Ishikawa (cell line): Measurements from ENCODE around the gene MRO.

ENCODE experiments used
- CEBPB ChIP-seq: IDR thresholded peaks from 2 replicates; pipeline ENCODE4 v1.6.1; 2012
- CREB1 ChIP-seq: IDR thresholded peaks from 2 replicates; pipeline ENCODE4 v1.6.1; 2012; ENCODE audit warnings: low read depth
- EGR1 ChIP-seq: IDR thresholded peaks from 2 replicates; pipeline ENCODE4 v1.6.1; 2012
- EP300 ChIP-seq: IDR thresholded peaks from 2 replicates; pipeline ENCODE4 v1.6.1; 2012; ENCODE audit warnings: borderline replicate concordance
- FOXM1 ChIP-seq: IDR thresholded peaks from 2 replicates; pipeline ENCODE4 v1.6.1; 2012; ENCODE audit warnings: low read depth, borderline replicate concordance
- NFIC ChIP-seq: IDR thresholded peaks from 2 replicates; pipeline ENCODE4 v1.6.1; 2012
- RAD21 ChIP-seq: IDR thresholded peaks from 2 replicates; pipeline ENCODE4 v1.6.1; 2012; ENCODE audit warnings: low read depth
- REST ChIP-seq: IDR thresholded peaks from 2 replicates; pipeline ENCODE4 v1.6.1; 2012; ENCODE audit warnings: low read depth, mild to moderate bottlenecking
- TAF1 ChIP-seq: IDR thresholded peaks from 2 replicates; pipeline ENCODE4 v1.6.1; 2012; ENCODE audit warnings: low read depth, mild to moderate bottlenecking
- TCF12 ChIP-seq: IDR thresholded peaks from 2 replicates; pipeline ENCODE4 v1.6.1; 2012; ENCODE audit warnings: low read depth
- TEAD4 ChIP-seq: IDR thresholded peaks from 2 replicates; pipeline ENCODE4 v1.6.1; 2012
- YY1 ChIP-seq: IDR thresholded peaks from 2 replicates; pipeline ENCODE4 v1.6.1; 2012; ENCODE audit warnings: low read depth
- ZBTB7A ChIP-seq: IDR thresholded peaks from 2 replicates; pipeline ENCODE4 v1.6.1; 2012; ENCODE audit warnings: low read depth
- TF ChIP-seq, protein P1 (sequence below): IDR thresholded peaks from 2 replicates; pipeline ENCODE4 v1.6.1; 2012
- TF ChIP-seq, protein P2 (sequence below): IDR thresholded peaks from 2 replicates; pipeline ENCODE4 v1.6.1; 2012

Gene MRO

DNA sequence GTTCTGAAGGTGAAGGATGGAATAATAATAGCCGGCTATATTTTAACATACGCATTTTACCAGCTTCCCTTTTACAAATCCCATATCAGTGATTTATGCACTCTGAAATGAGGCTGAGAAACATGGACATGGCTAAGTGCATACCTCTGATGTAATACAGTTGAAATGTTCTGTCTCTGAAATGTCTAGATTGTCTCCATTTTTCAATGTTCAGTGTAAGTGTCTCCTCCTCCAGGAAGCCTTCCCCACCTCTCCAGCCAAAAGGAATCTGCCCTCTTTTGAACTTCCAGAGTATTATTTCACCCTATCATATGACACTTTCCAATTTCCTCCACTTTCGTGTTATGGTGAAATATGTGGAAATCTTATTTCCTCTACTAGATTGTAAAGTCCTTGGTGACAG lies 29.6 kb upstream of the MRO start:
- TF ChIP-seq TCF12 (no peak), ZBTB7A (no peak), YY1 (no peak), EGR1 (no peak)

DNA sequence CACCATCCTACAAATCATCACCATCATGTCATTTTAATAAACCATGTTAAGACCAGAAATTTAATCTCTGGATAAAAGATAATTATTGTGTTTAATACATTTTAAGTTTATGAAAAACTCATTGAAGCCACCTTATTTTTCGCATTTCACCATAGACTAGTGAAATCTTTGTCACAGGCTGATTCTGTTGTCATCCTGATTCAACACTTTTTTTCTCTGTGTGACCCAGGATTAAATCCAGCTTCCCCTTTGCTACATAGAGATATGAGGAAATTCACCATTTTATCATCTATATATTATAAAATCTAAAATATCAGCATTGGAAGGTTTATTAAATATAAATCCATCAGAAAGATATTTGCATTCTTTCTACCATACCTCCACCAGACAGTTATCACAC lies 29.2 kb upstream of the MRO start:
- no peak for TF ChIP-seq TCF12
- TF ChIP-seq, protein P1, sequence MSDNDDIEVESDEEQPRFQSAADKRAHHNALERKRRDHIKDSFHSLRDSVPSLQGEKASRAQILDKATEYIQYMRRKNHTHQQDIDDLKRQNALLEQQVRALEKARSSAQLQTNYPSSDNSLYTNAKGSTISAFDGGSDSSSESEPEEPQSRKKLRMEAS, result no peak
- TF ChIP-seq CEBPB, result no peak
- no peak for TF ChIP-seq TEAD4
- TF ChIP-seq TAF1, result no peak
- no peak for TF ChIP-seq FOXM1
- no peak for TF ChIP-seq NFIC
- no peak for TF ChIP-seq EGR1
- no peak for TF ChIP-seq EP300
- TF ChIP-seq CREB1, result no peak
- no peak for TF ChIP-seq REST

DNA sequence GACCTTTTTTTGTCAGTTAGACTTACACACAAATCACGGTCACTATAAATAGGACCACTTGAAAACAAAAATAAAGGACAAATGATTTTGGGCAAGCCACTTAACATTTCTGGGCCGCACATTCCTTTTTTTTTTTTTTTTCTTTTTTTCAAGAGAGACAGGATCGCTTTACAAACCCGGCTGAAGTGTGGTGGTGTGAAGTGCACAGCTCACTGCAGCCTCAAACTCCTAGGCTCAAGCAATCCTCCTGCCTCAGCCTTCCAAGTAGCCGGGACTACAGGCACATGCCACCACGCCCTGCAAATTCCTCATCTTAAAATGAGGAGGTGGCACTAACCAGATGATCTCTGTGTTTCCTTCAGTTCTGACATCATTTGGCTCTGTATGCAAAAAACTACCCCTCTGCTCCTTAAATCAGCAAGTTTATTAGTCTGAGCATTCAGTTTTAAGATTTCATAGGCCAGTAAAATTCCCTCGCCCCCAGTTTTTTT lies 28.3 kb upstream of the MRO start:
- no peak for TF ChIP-seq FOXM1
- TF ChIP-seq EP300, result no peak
- no peak for TF ChIP-seq REST
- TF ChIP-seq, protein P1, result no peak

- TF ChIP-seq TEAD4 (no peak), EP300 (no peak), NFIC (no peak), YY1 (no peak), TCF12 (no peak), RAD21 (no peak), FOXM1 (no peak)
These were observed 27.4 kb upstream of the MRO start for GRCh38 chr18:50847192-50847591.

DNA sequence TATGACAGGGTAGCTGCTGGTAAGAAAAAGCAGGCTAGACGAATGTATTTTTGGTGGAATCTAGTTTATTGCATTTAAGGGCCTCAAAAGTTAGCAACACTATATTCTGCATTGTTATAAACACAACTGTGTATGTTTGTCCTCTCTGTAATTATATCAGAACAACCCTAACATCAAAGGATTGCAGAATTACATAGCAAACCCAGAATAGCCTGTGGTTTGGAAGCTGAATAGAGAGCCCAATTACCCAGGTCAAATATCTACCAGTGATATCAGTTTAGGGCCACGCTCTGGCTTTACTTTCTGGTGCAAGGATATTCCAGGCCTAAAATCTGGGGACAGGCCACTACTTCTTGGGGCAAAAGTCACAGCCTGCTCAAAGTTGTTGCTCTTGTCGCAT lies 25.1 kb upstream of the MRO start:
- no peak for TF ChIP-seq RAD21
- TF ChIP-seq REST, result no peak
- TF ChIP-seq TAF1, result no peak
- no peak for TF ChIP-seq NFIC
- TF ChIP-seq YY1, result no peak
- no peak for TF ChIP-seq EP300
- no peak for TF ChIP-seq FOXM1
- TF ChIP-seq TCF12, result no peak
- TF ChIP-seq CREB1, result no peak
- TF ChIP-seq TEAD4, result no peak

- TF ChIP-seq, protein P1, result no peak
- TF ChIP-seq RAD21 (no peak), NFIC (no peak), CREB1 (no peak), FOXM1 (no peak), CEBPB (no peak), EGR1 (no peak), TCF12 (no peak), YY1 (no peak), TEAD4 (no peak), EP300 (no peak), ZBTB7A (no peak), REST (no peak), TAF1 (no peak)
- TF ChIP-seq, protein P2, sequence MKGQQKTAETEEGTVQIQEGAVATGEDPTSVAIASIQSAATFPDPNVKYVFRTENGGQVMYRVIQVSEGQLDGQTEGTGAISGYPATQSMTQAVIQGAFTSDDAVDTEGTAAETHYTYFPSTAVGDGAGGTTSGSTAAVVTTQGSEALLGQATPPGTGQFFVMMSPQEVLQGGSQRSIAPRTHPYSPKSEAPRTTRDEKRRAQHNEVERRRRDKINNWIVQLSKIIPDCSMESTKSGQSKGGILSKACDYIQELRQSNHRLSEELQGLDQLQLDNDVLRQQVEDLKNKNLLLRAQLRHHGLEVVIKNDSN, result no peak
These were observed 24.7 kb upstream of the MRO start for GRCh38 chr18:50844554-50844953.
